ENCODE data around the gene WWOX.

DNA sequence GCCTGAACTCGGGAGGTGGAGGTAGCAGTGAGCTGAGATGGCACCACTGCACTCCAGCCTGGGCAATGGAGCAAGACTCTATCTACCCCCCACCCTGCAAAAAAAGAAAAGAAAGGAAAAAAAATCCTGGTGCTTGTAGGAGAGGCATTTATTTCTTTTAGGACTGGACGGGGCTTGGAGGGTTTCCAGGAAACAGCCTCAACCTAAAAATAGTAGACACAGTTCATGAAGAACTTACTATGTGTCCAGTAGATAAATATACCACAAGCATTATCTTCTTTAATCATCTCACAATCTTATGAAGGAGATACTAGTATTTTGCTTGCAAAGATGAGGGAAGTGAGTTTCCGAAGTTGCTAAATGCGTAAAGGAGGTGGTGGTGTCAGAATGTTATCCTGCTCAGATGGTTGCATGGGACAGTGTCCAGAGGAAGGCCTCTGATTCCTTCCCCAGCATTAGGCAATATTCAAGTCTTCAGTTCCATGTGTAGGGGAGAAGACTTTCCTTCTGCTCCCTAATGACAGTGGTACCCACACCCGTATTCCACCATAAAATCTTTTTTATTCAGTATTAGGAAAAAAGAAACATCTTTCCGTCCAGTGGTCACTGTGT, 263.2 kb downstream of the WWOX start:
- TF ChIP-seq, protein P1, sequence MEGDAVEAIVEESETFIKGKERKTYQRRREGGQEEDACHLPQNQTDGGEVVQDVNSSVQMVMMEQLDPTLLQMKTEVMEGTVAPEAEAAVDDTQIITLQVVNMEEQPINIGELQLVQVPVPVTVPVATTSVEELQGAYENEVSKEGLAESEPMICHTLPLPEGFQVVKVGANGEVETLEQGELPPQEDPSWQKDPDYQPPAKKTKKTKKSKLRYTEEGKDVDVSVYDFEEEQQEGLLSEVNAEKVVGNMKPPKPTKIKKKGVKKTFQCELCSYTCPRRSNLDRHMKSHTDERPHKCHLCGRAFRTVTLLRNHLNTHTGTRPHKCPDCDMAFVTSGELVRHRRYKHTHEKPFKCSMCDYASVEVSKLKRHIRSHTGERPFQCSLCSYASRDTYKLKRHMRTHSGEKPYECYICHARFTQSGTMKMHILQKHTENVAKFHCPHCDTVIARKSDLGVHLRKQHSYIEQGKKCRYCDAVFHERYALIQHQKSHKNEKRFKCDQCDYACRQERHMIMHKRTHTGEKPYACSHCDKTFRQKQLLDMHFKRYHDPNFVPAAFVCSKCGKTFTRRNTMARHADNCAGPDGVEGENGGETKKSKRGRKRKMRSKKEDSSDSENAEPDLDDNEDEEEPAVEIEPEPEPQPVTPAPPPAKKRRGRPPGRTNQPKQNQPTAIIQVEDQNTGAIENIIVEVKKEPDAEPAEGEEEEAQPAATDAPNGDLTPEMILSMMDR (IDR thresholded peaks at IDR 0.05), result no peak
- TF ChIP-seq EP300 (IDR thresholded peaks at IDR 0.05) (no peak), FOSB (CRISPR knock-in tag; IDR thresholded peaks at IDR 0.05) (no peak), SREBF2 (IDR thresholded peaks at IDR 0.05) (no peak), KDM1A (IDR thresholded peaks at IDR 0.05; ENCODE audit: low read depth) (no peak), CHD2 (IDR thresholded peaks at IDR 0.05; ENCODE audit: low read length, partially characterized antibody) (no peak), CEBPB (IDR thresholded peaks at IDR 0.05) (no peak)
- TF ChIP-seq, protein P2, sequence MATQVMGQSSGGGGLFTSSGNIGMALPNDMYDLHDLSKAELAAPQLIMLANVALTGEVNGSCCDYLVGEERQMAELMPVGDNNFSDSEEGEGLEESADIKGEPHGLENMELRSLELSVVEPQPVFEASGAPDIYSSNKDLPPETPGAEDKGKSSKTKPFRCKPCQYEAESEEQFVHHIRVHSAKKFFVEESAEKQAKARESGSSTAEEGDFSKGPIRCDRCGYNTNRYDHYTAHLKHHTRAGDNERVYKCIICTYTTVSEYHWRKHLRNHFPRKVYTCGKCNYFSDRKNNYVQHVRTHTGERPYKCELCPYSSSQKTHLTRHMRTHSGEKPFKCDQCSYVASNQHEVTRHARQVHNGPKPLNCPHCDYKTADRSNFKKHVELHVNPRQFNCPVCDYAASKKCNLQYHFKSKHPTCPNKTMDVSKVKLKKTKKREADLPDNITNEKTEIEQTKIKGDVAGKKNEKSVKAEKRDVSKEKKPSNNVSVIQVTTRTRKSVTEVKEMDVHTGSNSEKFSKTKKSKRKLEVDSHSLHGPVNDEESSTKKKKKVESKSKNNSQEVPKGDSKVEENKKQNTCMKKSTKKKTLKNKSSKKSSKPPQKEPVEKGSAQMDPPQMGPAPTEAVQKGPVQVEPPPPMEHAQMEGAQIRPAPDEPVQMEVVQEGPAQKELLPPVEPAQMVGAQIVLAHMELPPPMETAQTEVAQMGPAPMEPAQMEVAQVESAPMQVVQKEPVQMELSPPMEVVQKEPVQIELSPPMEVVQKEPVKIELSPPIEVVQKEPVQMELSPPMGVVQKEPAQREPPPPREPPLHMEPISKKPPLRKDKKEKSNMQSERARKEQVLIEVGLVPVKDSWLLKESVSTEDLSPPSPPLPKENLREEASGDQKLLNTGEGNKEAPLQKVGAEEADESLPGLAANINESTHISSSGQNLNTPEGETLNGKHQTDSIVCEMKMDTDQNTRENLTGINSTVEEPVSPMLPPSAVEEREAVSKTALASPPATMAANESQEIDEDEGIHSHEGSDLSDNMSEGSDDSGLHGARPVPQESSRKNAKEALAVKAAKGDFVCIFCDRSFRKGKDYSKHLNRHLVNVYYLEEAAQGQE (IDR thresholded peaks at IDR 0.05), result no peak
